ENCODE measurements around the gene TLE1.
A peak's percentile ranks its signal among the peaks of the same experiment; 100 is the strongest.

Gene TLE1

DNA sequence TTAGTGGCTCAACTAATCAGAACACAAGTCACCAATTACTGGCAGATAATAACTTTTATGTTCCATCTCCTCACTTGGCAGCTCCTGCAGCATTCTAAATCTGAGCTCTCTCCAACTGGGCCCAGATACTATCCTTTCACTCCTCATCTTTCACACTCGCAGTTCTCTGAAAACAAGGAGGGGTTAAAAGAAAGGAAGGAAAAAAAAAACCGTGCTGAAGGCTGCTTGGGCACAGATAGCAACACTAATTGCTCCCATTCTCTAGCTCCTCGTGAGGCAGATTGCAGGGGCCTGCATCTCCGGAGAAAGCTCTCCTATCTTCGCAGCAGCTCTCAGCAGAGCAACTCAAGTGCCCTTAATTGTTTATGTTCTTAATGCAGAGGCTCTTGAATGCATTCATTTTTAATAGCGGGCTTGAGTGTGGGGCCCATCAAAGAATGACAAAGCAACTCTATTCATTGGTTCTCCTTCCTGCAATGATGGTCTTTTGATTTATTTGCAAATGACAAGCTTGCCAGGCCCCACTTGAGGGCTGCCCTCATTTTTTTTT is 23.9 kb downstream of the TLE1 start:
- H3K27me3 ChIP-seq (ENCODE audit: insufficient read depth, poor library complexity, severe bottlenecking) = no peaks in the 10 kb centered on the region
- ATAC-seq (ENCODE audit: low read depth) = no peak
- DNase-seq (ENCODE audit: low spot score) = no peak
- no peak overlapping the region for H3K4me3 ChIP-seq (ENCODE audit: severe bottlenecking)
- H3K4me1 ChIP-seq (ENCODE audit: insufficient read depth, poor library complexity, severe bottlenecking) = peaks cover 9% of the 10 kb centered on the region
- H3K9me3 ChIP-seq (ENCODE audit: severe bottlenecking) = no peaks in the 10 kb centered on the region
- TF ChIP-seq, protein P1, sequence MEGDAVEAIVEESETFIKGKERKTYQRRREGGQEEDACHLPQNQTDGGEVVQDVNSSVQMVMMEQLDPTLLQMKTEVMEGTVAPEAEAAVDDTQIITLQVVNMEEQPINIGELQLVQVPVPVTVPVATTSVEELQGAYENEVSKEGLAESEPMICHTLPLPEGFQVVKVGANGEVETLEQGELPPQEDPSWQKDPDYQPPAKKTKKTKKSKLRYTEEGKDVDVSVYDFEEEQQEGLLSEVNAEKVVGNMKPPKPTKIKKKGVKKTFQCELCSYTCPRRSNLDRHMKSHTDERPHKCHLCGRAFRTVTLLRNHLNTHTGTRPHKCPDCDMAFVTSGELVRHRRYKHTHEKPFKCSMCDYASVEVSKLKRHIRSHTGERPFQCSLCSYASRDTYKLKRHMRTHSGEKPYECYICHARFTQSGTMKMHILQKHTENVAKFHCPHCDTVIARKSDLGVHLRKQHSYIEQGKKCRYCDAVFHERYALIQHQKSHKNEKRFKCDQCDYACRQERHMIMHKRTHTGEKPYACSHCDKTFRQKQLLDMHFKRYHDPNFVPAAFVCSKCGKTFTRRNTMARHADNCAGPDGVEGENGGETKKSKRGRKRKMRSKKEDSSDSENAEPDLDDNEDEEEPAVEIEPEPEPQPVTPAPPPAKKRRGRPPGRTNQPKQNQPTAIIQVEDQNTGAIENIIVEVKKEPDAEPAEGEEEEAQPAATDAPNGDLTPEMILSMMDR (IDR thresholded peaks at IDR 0.05; ENCODE audit: poor library complexity, severe bottlenecking) = no peak
- H3K27ac ChIP-seq (ENCODE audit: poor library complexity, severe bottlenecking) = peak overlapping the region; percentile 15
- peaks cover 15% of the 10 kb centered on the region for H3K36me3 ChIP-seq (ENCODE audit: low read depth)

GRCh38 chr9:81664638-81665222 is 24.6 kb downstream of the TLE1 start:
- no peaks in the 10 kb centered on the region for H3K9me3 ChIP-seq (ENCODE audit: severe bottlenecking)
- peaks cover 9% of the 10 kb centered on the region for H3K4me1 ChIP-seq (ENCODE audit: insufficient read depth, poor library complexity, severe bottlenecking)
- H3K27ac ChIP-seq (ENCODE audit: poor library complexity, severe bottlenecking) = no peak overlapping the region
- H3K4me3 ChIP-seq (ENCODE audit: severe bottlenecking) = no peak overlapping the region
- DNase-seq (ENCODE audit: low spot score) (no peak), ATAC-seq (ENCODE audit: low read depth) (no peak)
- peaks cover 15% of the 10 kb centered on the region for H3K36me3 ChIP-seq (ENCODE audit: low read depth)
- no peaks in the 10 kb centered on the region for H3K27me3 ChIP-seq (ENCODE audit: insufficient read depth, poor library complexity, severe bottlenecking)
- TF ChIP-seq, protein P1 (IDR thresholded peaks at IDR 0.05; ENCODE audit: poor library complexity, severe bottlenecking) = no peak

- TF ChIP-seq, protein P1 (IDR thresholded peaks at IDR 0.05; ENCODE audit: poor library complexity, severe bottlenecking) = no peak
- H3K27ac ChIP-seq (ENCODE audit: poor library complexity, severe bottlenecking) = no peak overlapping the region
- no peaks in the 10 kb centered on the region for H3K9me3 ChIP-seq (ENCODE audit: severe bottlenecking)
- H3K4me3 ChIP-seq (ENCODE audit: severe bottlenecking) = no peak overlapping the region
- peaks cover 12% of the 10 kb centered on the region; the same call in 1 of the 2 replicates for H3K36me3 ChIP-seq (ENCODE audit: low read depth)
- no peak for ATAC-seq (ENCODE audit: low read depth)
- H3K27me3 ChIP-seq (ENCODE audit: insufficient read depth, poor library complexity, severe bottlenecking) = no peaks in the 10 kb centered on the region
- H3K4me1 ChIP-seq (ENCODE audit: insufficient read depth, poor library complexity, severe bottlenecking) = peaks cover 13% of the 10 kb centered on the region
- no peak for DNase-seq (ENCODE audit: low spot score)
Observed at GRCh38 chr9:81661339-81661738, 28.0 kb downstream of the TLE1 start.

DNA sequence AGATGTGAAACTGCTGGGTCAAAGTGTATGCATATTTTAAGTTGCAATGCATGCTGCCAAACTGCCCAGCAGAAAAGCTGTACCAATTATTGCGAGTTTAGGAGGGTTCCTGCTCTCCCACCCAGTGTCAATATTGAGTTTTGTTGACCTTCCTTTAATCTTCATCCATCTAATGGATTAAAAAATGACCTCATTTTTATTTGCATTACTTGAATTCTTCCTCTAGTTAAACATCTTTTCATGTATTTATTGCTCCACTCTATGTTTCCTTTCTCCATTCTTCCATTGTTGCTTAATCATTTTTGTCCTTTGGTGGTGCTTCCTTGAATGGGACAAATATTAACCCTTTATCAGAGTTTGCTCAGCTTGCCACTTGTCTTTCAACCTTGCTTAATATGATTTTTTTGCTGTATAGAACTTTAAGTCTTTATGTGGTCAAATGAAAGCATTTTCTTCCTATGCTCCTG is 32.4 kb downstream of the TLE1 start:
- H3K4me3 ChIP-seq (ENCODE audit: severe bottlenecking) = no peak overlapping the region
- no peaks in the 10 kb centered on the region for H3K9me3 ChIP-seq (ENCODE audit: severe bottlenecking)
- ATAC-seq (ENCODE audit: low read depth) (no peak), DNase-seq (ENCODE audit: low spot score) (no peak)
- H3K27ac ChIP-seq (ENCODE audit: poor library complexity, severe bottlenecking) = no peak overlapping the region
- no peaks in the 10 kb centered on the region for H3K27me3 ChIP-seq (ENCODE audit: insufficient read depth, poor library complexity, severe bottlenecking)
- TF ChIP-seq, protein P1 (IDR thresholded peaks at IDR 0.05; ENCODE audit: poor library complexity, severe bottlenecking) = no peak
- peaks cover 14% of the 10 kb centered on the region for H3K36me3 ChIP-seq (ENCODE audit: low read depth)
- H3K4me1 ChIP-seq (ENCODE audit: insufficient read depth, poor library complexity, severe bottlenecking) = peaks cover 27% of the 10 kb centered on the region

DNA sequence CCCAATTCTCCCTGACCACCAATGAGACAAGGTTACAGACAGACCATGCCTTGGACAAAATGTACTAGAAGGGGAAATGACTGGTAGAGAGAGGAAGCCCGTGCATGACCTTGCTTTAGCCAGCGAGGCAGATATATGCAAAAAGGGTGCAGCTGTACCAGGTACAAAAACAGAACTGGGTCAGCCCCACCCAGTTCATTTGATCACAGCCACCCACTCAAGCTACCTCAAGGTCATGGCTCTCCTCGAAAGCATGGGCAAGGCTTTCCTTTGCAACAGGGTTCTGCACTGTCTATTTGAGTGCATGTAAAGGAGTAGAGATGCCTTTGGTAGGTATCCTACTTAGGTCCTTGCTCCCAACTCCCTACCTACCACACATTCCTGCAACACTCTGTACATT is 33.3 kb downstream of the TLE1 start:
- 0 out of 3 replicates have a peak, but pooled peaks have one; percentile 13 for ATAC-seq (ENCODE audit: low read depth)
- TF ChIP-seq, protein P1 (IDR thresholded peaks at IDR 0.05; ENCODE audit: poor library complexity, severe bottlenecking) = no peak
- no peak for DNase-seq (ENCODE audit: low spot score)
- Histone ChIP-seq H3K27me3 (ENCODE audit: insufficient read depth, poor library complexity, severe bottlenecking) (no peaks in the 10 kb centered on the region), H3K9me3 (ENCODE audit: severe bottlenecking) (no peaks in the 10 kb centered on the region), H3K36me3 (ENCODE audit: low read depth) (peaks cover 20% of the 10 kb centered on the region), H3K27ac (ENCODE audit: poor library complexity, severe bottlenecking) (no peak overlapping the region), H3K4me1 (ENCODE audit: insufficient read depth, poor library complexity, severe bottlenecking) (peaks cover 27% of the 10 kb centered on the region), H3K4me3 (ENCODE audit: severe bottlenecking) (no peak overlapping the region)
